ENCODE results near the gene SGCD.

Gene SGCD

GRCh38 chr5:156500755-156501154 is 173.8 kb downstream of the SGCD start:
- Histone ChIP-seq H3K36me3 (no peaks in the 10 kb centered on the region), H3K27ac (no peak overlapping the region), H3K4me3 (ENCODE audit: low read depth in 1 of 2, low read length in 1 of 2) (no peak overlapping the region), H3K4me1 (ENCODE audit: control insufficient read depth in 1 of 2, insufficient read depth in 1 of 2, low read depth in 1 of 2, low read length in 1 of 2) (peaks cover 0 to 5% of the 10 kb centered on the region in 2 experiments), H3K27me3 (no peaks in the 10 kb centered on the region), H3K9me3 (no peaks in the 10 kb centered on the region)
- TF ChIP-seq CTCF (IDR thresholded peaks at IDR 0.05): no peak

- TF ChIP-seq CTCF (IDR thresholded peaks at IDR 0.05): no peak
- Histone ChIP-seq H3K4me1 (ENCODE audit: control insufficient read depth in 1 of 2, insufficient read depth in 1 of 2, low read depth in 1 of 2, low read length in 1 of 2) (peaks cover 0 to 5% of the 10 kb centered on the region in 2 experiments), H3K4me3 (ENCODE audit: low read depth in 1 of 2, low read length in 1 of 2) (no peak overlapping the region), H3K27me3 (no peaks in the 10 kb centered on the region), H3K36me3 (no peaks in the 10 kb centered on the region), H3K9me3 (no peaks in the 10 kb centered on the region), H3K27ac (no peak overlapping the region)
These were observed 178.1 kb downstream of the SGCD start for GRCh38 chr5:156505101-156505500.

DNA sequence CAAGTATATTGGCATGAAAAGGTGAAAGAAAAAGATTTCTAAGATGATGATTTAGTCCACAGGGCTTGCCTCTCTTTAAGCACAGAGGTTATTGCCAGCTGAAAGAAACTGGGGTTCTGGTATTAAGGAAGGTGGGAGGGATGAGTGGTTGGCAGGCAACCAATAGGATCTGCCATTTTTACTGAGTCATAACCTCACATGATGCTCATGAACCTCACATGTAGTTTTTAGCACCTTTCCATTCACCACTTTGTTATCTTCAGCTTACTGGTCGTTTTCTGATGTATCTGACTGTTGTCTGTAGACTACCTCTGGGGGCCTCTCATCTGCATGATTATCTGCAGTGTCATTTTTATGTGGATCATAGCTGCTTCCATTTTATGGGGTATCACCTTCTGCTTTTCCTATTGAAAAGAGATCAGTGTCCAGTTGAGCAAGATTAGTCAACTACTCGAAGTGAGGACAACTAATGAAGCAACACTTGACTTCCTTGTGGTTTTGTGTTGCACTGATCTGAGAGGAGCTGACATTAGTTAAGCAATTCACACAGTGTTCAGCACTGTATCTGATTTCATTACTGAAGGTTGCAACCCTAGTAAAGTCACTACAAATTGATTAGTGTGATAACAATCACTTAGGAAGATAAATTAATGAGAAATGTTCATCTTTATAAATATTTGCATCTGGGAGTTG is 186.3 kb downstream of the SGCD start:
- TF ChIP-seq CTCF (IDR thresholded peaks at IDR 0.05): no peak
- H3K27me3 ChIP-seq: no peaks in the 10 kb centered on the region
- H3K4me1 ChIP-seq (ENCODE audit: control insufficient read depth in 1 of 2, insufficient read depth in 1 of 2, low read depth in 1 of 2, low read length in 1 of 2): peaks cover 22 to 45% of the 10 kb centered on the region in 2 experiments
- peak overlapping the region; percentile 62 for H3K27ac ChIP-seq
- no peaks in the 10 kb centered on the region for H3K9me3 ChIP-seq
- H3K4me3 ChIP-seq (ENCODE audit: low read depth in 1 of 2, low read length in 1 of 2): no peak overlapping the region
- H3K36me3 ChIP-seq: no peaks in the 10 kb centered on the region

- TF ChIP-seq CTCF (IDR thresholded peaks at IDR 0.05): no peak
- no peaks in the 10 kb centered on the region for H3K9me3 ChIP-seq
- peaks cover 22 to 45% of the 10 kb centered on the region in 2 experiments for H3K4me1 ChIP-seq (ENCODE audit: control insufficient read depth in 1 of 2, insufficient read depth in 1 of 2, low read depth in 1 of 2, low read length in 1 of 2)
- no peak overlapping the region for H3K4me3 ChIP-seq (ENCODE audit: low read depth in 1 of 2, low read length in 1 of 2)
- no peaks in the 10 kb centered on the region for H3K36me3 ChIP-seq
- no peak overlapping the region for H3K27ac ChIP-seq
- no peaks in the 10 kb centered on the region for H3K27me3 ChIP-seq
These were observed 188.2 kb downstream of the SGCD start for GRCh38 chr5:156515121-156515520.

GRCh38 chr5:156515803-156516360 is 188.9 kb downstream of the SGCD start:
- no peak for TF ChIP-seq CTCF (IDR thresholded peaks at IDR 0.05)
- no peaks in the 10 kb centered on the region for H3K27me3 ChIP-seq
- H3K4me3 ChIP-seq (ENCODE audit: low read depth in 1 of 2, low read length in 1 of 2): no peak overlapping the region
- no peaks in the 10 kb centered on the region for H3K9me3 ChIP-seq
- no peaks in the 10 kb centered on the region for H3K36me3 ChIP-seq
- no peak overlapping the region for H3K27ac ChIP-seq
- H3K4me1 ChIP-seq (ENCODE audit: control insufficient read depth in 1 of 2, insufficient read depth in 1 of 2, low read depth in 1 of 2, low read length in 1 of 2): peaks cover 22 to 41% of the 10 kb centered on the region in 2 experiments

Data from neutrophil (primary cell).